Keratinocyte (primary cell): ENCODE data around the gene DGKI. TPM values are rescaled to one million over a fixed set of nuclear protein-coding genes. Genes with fewer than 3 reads are reported as not detected.

Source experiments
- DNase-seq: peaks from one replicate; pipeline ENCODE4 v3.0.0-alpha.2; 2011; ENCODE audit warnings: low read depth, missing footprints, low spot score
- FAIRE-seq: peaks from 2 replicates; lab custom pipeline; 2011; peaks lifted over from hg19 to GRCh38; lab: Jason Lieb, UNC
- H2AFZ ChIP-seq: 2 replicates; pipeline ENCODE4 v1.6.0; 2012; ENCODE audit warnings: low read length, control low read depth, inconsistent platforms; ENCODE audit not compliant: control insufficient read depth
- H3K27ac ChIP-seq: 2 replicates; pipeline ENCODE4 v1.5.1; 2011; ENCODE audit warnings: low read length; ENCODE audit not compliant: control insufficient read depth, insufficient read depth
- H3K27me3 ChIP-seq: 3 replicates; pipeline ENCODE4 v1.6.0; 2011; ENCODE audit warnings: low read length; ENCODE audit not compliant: control insufficient read depth, insufficient read depth; ENCODE audit errors: extremely low read depth
- H3K36me3 ChIP-seq, 2 experiments: 2 replicates in 1 of 2; 3 replicates in 1 of 2; pipeline ENCODE4 v1.5.1; 2011; ENCODE audit warnings: low read length in 2 of 2, mild to moderate bottlenecking in 1 of 2; ENCODE audit not compliant: control insufficient read depth in 2 of 2, insufficient read depth in 2 of 2; ENCODE audit errors: extremely low read depth in 1 of 2
- H3K4me1 ChIP-seq: 3 replicates; pipeline ENCODE4 v1.5.1; 2011; ENCODE audit warnings: low read length; ENCODE audit not compliant: control insufficient read depth, insufficient read depth; ENCODE audit errors: extremely low read depth
- H3K4me2 ChIP-seq: 3 replicates; pipeline ENCODE4 v1.6.0; 2011; ENCODE audit warnings: low read depth, low read length; ENCODE audit not compliant: control insufficient read depth, insufficient read depth; ENCODE audit errors: extremely low read depth
- H3K4me3 ChIP-seq, 3 experiments: fragments of 200-600 bp in 1 of 3; sonication (generic) in 1 of 3; 2 replicates in 2 of 3; 3 replicates in 1 of 3; pipeline ENCODE4 v1.5.1; 2011 to 2016; ENCODE audit warnings: low read length in 3 of 3, mild to moderate bottlenecking in 3 of 3, control low read depth in 2 of 3, inconsistent platforms in 1 of 3, low read depth in 1 of 3, mixed read lengths in 1 of 3, mixed run types in 1 of 3, moderate library complexity in 1 of 3; ENCODE audit not compliant: control insufficient read depth in 2 of 3, insufficient read depth in 2 of 3; ENCODE audit errors: extremely low read depth in 1 of 3
- H3K79me2 ChIP-seq: 2 replicates; pipeline ENCODE4 v1.6.0; 2012; ENCODE audit warnings: low read length; ENCODE audit not compliant: control insufficient read depth, insufficient read depth
- H3K9ac ChIP-seq: 3 replicates; pipeline ENCODE4 v1.6.0; 2011; ENCODE audit warnings: low read length; ENCODE audit not compliant: control insufficient read depth, insufficient read depth; ENCODE audit errors: extremely low read depth
- H3K9me1 ChIP-seq: 3 replicates; pipeline ENCODE4 v1.6.0; 2011; ENCODE audit warnings: low read length; ENCODE audit not compliant: control insufficient read depth, insufficient read depth; ENCODE audit errors: extremely low read depth
- H3K9me3 ChIP-seq: 2 replicates; pipeline ENCODE4 v1.5.1; 2012; ENCODE audit warnings: low read depth, low read length; ENCODE audit not compliant: control insufficient read depth
- H4K20me1 ChIP-seq: 3 replicates; pipeline ENCODE4 v1.6.0; 2011; ENCODE audit warnings: low read length; ENCODE audit not compliant: control insufficient read depth, insufficient read depth; ENCODE audit errors: extremely low read depth
- EZH2 ChIP-seq: IDR thresholded peaks from one replicate; pipeline ENCODE4 v1.6.1; 2012; ENCODE audit warnings: inconsistent platforms, mild to moderate bottlenecking, low read length, moderate library complexity
- dilution Hi-C: fragments of 300-500 bp; cut with MboI; formaldehyde crosslinking; loops from one replicate; pipeline ENCODE4 v1.7.0; 2020; ENCODE audit warnings: low sequenced_read_pairs; ENCODE audit not compliant: extremely low pct_ligation_motif_present
- polyA plus RNA-seq, 5 experiments: library from polyadenylated mRNA; depleted of rRNA in 3 of 5; stranded (reverse) in 3 of 5; stranded (forward) in 1 of 5; unstranded in 1 of 5; fragments of >200 nt; gene quantifications; 1 replicate in 1 of 5; 2 replicates in 3 of 5; 3 replicates in 1 of 5; pipeline versions ENCODE4 v1.2.1 to v1.2.3, GENCODE V29; 2011 to 2012; ENCODE audit warnings: missing spikeins in 2 of 5, low read depth in 1 of 5, low replicate concordance in 1 of 5
- TF ChIP-seq, protein P1 (sequence below), 3 experiments: IDR thresholded peaks in 1 of 3; conservative IDR thresholded peaks in 1 of 3; optimal IDR thresholded peaks in 1 of 3; 2 replicates in 2 of 3; 3 replicates in 1 of 3; pipeline versions ENCODE3 to v1.5.1; 2011; ENCODE audit warnings: low read length in 3 of 3, mild to moderate bottlenecking in 3 of 3, moderate library complexity in 2 of 3, control low read depth in 1 of 3, inconsistent platforms in 1 of 3; ENCODE audit not compliant: insufficient read depth in 2 of 3; ENCODE audit errors: extremely low read depth in 1 of 3

The DGKI gene
- polyA plus RNA-seq, 1 donor (not counting 4 experiments of a cell fraction or from before 2014, with no cell fraction given), result 0.14 TPM

DNA sequence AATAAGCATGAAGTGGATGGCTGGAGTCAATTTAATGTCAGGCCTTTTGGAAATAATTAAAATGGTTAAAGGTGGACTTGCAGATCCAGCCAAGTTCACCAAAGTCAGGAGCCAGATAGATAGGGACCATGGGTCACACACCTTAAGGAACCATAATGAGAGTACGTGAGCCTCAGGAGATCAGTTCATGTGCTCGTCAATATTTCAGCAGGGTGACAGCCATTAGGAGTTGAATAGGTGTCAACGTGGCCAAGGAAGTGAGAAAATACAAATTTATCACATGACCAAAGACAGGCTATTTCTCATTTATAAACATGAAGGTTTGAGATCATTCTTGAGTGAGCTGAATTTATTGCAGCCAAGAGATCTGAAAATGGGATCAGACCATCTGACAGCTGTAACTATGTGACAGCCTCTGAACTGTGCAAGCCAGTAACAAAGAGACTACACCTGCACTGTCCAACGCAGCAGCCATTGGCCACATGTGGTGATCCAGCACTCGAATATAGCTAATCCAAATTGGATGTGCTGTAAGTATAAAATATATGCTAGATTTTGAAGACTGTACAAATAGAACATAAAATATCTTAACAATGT lies 253.6 kb downstream of the DGKI start:
- Histone ChIP-seq H4K20me1 (no peaks in the 10 kb centered on the region), H3K27ac (no peak overlapping the region), H3K4me2 (no peak overlapping the region), H3K27me3 (no peaks in the 10 kb centered on the region), H3K9me3 (no peaks in the 10 kb centered on the region), H3K4me3 (no peak overlapping the region), H3K79me2 (no peaks in the 10 kb centered on the region), H3K4me1 (peaks cover 11% of the 10 kb centered on the region), H3K9me1 (no peaks in the 10 kb centered on the region), H3K36me3 (no peaks in the 10 kb centered on the region), H3K9ac (no peak overlapping the region), H2AFZ (no peak overlapping the region)
- DNase-seq, result no peak
- FAIRE-seq, result no peak
- no peak for TF ChIP-seq EZH2
- TF ChIP-seq, protein P1, sequence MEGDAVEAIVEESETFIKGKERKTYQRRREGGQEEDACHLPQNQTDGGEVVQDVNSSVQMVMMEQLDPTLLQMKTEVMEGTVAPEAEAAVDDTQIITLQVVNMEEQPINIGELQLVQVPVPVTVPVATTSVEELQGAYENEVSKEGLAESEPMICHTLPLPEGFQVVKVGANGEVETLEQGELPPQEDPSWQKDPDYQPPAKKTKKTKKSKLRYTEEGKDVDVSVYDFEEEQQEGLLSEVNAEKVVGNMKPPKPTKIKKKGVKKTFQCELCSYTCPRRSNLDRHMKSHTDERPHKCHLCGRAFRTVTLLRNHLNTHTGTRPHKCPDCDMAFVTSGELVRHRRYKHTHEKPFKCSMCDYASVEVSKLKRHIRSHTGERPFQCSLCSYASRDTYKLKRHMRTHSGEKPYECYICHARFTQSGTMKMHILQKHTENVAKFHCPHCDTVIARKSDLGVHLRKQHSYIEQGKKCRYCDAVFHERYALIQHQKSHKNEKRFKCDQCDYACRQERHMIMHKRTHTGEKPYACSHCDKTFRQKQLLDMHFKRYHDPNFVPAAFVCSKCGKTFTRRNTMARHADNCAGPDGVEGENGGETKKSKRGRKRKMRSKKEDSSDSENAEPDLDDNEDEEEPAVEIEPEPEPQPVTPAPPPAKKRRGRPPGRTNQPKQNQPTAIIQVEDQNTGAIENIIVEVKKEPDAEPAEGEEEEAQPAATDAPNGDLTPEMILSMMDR (optimal IDR thresholded peaks at IDR 0.05 in 1 of 3, IDR thresholded peaks at IDR 0.05 in 1 of 3, conservative IDR thresholded peaks at IDR 0.05 in 1 of 3; ENCODE audit: extremely low read depth in 1 of 3, insufficient read depth in 2 of 3, low read length in 3 of 3), result no peak
- dilution Hi-C loops, result no loop called here

DNA sequence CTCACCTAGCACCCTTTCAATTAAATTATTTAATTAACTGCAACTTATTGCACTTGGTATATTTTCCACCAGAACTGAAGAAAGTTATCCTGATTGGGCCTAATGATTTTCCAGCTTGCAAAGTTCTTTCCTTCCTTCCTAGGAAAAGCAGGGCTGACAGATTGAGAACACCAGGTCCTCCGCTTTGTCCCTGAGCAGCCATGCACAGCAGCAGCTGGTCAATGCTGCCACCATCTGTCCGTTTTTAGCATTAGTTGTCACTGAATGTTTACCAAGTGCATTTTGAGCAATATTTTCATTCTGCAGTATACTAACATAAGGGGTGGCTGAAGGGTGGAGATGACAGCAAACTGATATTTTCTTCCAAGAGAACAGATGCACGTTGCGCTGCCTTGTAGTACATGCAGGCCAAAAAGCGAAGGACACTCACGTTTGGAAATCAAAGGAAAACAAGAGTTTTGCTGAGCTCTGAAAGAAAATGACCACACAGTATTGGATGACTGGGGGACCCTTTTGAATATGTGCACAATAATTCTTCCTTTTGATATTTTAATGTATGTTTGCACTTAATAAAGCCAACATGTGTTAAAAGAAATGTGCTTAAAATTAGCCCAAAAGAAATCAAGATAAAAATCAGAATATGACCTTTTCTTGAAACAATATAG lies 254.4 kb downstream of the DGKI start:
- dilution Hi-C loops, result no loop called here
- Histone ChIP-seq H3K9ac (no peak overlapping the region), H3K4me3 (no peak overlapping the region), H4K20me1 (no peaks in the 10 kb centered on the region), H3K4me2 (no peak overlapping the region), H3K4me1 (peaks cover 11% of the 10 kb centered on the region), H3K36me3 (no peaks in the 10 kb centered on the region), H3K9me1 (no peaks in the 10 kb centered on the region), H3K79me2 (no peaks in the 10 kb centered on the region), H3K9me3 (no peaks in the 10 kb centered on the region), H2AFZ (peak overlapping the region; percentile 67), H3K27me3 (no peaks in the 10 kb centered on the region), H3K27ac (no peak overlapping the region)
- DNase-seq (no peak), FAIRE-seq (peak; percentile 89)
- TF ChIP-seq, protein P1 (optimal IDR thresholded peaks at IDR 0.05 in 1 of 3, IDR thresholded peaks at IDR 0.05 in 1 of 3, conservative IDR thresholded peaks at IDR 0.05 in 1 of 3; ENCODE audit: extremely low read depth in 1 of 3, insufficient read depth in 2 of 3, low read length in 3 of 3), result peak; percentile 81 to 93 (median 90)
- TF ChIP-seq EZH2, result no peak
